AG09309 (cell line): ENCODE data around the gene PRKCZ.
A peak's percentile ranks its signal among the peaks of the same experiment; 100 is the strongest.

Source experiments
- DNase-seq: peaks from one replicate; pipeline ENCODE4 v3.0.0-alpha.2; 2010; ENCODE audit warnings: low read depth
- H3K4me3 ChIP-seq: 2 replicates; pipeline ENCODE4 v1.5.1; 2011; ENCODE audit warnings: mild to moderate bottlenecking, low read depth, low read length, moderate library complexity; ENCODE audit not compliant: control insufficient read depth
- CTCF ChIP-seq: IDR thresholded peaks from 2 replicates; pipeline ENCODE4 v1.5.1; 2011; ENCODE audit warnings: mild to moderate bottlenecking, low read depth, low read length, inconsistent platforms; ENCODE audit not compliant: insufficient read depth, control insufficient read depth; ENCODE audit errors: missing control alignments

Gene PRKCZ

GRCh38 chr1:2194319-2194897 lies 144.2 kb downstream of the PRKCZ start, which contains the start of gene FAAP20:
Gene FAAP20 (minus strand): TSS chr1:2194772. CDS start chr1:2194749, 23 bp downstream.
- peak within 1 kb of the TSS; percentile 67 for H3K4me3 ChIP-seq
- no peak for TF ChIP-seq CTCF
- no peak for DNase-seq

- H3K4me3 ChIP-seq, result peak overlapping the region; percentile 67
- no peak for DNase-seq
- TF ChIP-seq CTCF, result peak; percentile 91
Observed at GRCh38 chr1:2194898-2195673, 144.9 kb downstream of the PRKCZ start.

GRCh38 chr1:2195785-2196184 lies 145.6 kb downstream of the PRKCZ start:
- TF ChIP-seq CTCF, result no peak

GRCh38 chr1:2196901-2197638 lies 146.9 kb downstream of the PRKCZ start:
- no peak for TF ChIP-seq CTCF
- H3K4me3 ChIP-seq, result no peak overlapping the region
- no peak for DNase-seq

More at GRCh38 chr1:2195785-2196184, 145.6 kb downstream of the PRKCZ start:
- no peak overlapping the region for H3K4me3 ChIP-seq
- DNase-seq, result no peak

- H3K4me3 ChIP-seq, result no peak overlapping the region
- no peak for DNase-seq
- no peak for TF ChIP-seq CTCF
Observed at GRCh38 chr1:2197707-2198165, 147.5 kb downstream of the PRKCZ start.

GRCh38 chr1:2198571-2198970 lies 148.4 kb downstream of the PRKCZ start:
- no peak for TF ChIP-seq CTCF
- H3K4me3 ChIP-seq, result no peak overlapping the region; the same call in 1 of the 2 replicates
- DNase-seq, result no peak
